Left lung (tissue), 10 donors: Measurements from ENCODE around the gene CACNA2D3. TPM values are rescaled to one million over a fixed set of nuclear protein-coding genes. Genes with fewer than 3 reads are reported as not detected.

Experiments
- ATAC-seq: fragments of 200-7000 bp; cut with Tn5 transposase; one replicate; pipeline ENCODE4 v1.9.1; 2020; ENCODE audit warnings: moderate library complexity
- DNase-seq, 4 donors: peaks; one replicate each; pipeline ENCODE4 v3.0.0-alpha.2; 2013 to 2020
- H3K27ac ChIP-seq, 2 donors: fragments of 200-600 bp; sonication (generic) in 1 of 2; one replicate each; pipeline versions ENCODE4 v1.5.0 to v1.8.0; 2020 to 2021
- H3K27me3 ChIP-seq, 2 donors: fragments of 200-600 bp; sonication (generic) in 1 of 2; one replicate each; pipeline versions ENCODE4 v1.5.0 to v1.8.0; 2020 to 2021
- H3K36me3 ChIP-seq, 2 donors: fragments of 200-600 bp; sonication (generic) in 1 of 2; one replicate each; pipeline versions ENCODE4 v1.5.0 to v1.8.0; 2020 to 2021
- H3K4me1 ChIP-seq, 2 donors: fragments of 200-600 bp; one replicate each; pipeline ENCODE4 v1.8.0; 2021
- H3K4me3 ChIP-seq, 2 donors: fragments of 200-600 bp; sonication (generic) in 1 of 2; one replicate each; pipeline versions ENCODE4 v1.5.0 to v1.8.0; 2020 to 2021; ENCODE audit warnings: mild to moderate bottlenecking in 1 of 2
- H3K9me3 ChIP-seq, 2 donors: fragments of 200-600 bp; sonication (generic) in 1 of 2; one replicate each; pipeline versions ENCODE4 v1.5.0 to v1.8.0; 2020 to 2021
- intact Hi-C, 2 donors: fragments of 100-400 bp; cut with DNase I; formaldehyde crosslinking; loops; one replicate each; pipeline versions ENCODE4 v1.11.2 to v1.14.2; 2022
- polyA plus RNA-seq, 6 donors: library from polyadenylated mRNA; unstranded; fragments of 120-200 nt; gene quantifications; one replicate each; pipeline ENCODE4 v1.2.1, GENCODE V29; 2013; ENCODE audit not compliant: insufficient read length in 6 of 6
- total RNA-seq, 2 donors: library from RNA; stranded (reverse); fragmentation: NEBNext Ultra II Directional; extraction: Animal tissue kit (Norgen Biotek cat#: 25700); gene quantifications; one replicate each; pipeline ENCODE4 v1.2.1, GENCODE V29; 2021
- TF ChIP-seq, protein P1 (sequence below), 2 donors: fragments of 200-600 bp; sonication (generic) in 1 of 2; IDR thresholded peaks; one replicate each; pipeline versions ENCODE4 v1.5.0 to v1.8.0; 2021; ENCODE audit warnings: antibody characterized with exemption in 2 of 2
- donor health status: DM: no; HTN: yes; CAD: no.
- donor health status: DM: no; HTN: no; CAD: no.

Gene CACNA2D3
- total and polyA plus RNA-seq, 8 donors = 1.1 to 2.7 (median 1.5) TPM

DNA sequence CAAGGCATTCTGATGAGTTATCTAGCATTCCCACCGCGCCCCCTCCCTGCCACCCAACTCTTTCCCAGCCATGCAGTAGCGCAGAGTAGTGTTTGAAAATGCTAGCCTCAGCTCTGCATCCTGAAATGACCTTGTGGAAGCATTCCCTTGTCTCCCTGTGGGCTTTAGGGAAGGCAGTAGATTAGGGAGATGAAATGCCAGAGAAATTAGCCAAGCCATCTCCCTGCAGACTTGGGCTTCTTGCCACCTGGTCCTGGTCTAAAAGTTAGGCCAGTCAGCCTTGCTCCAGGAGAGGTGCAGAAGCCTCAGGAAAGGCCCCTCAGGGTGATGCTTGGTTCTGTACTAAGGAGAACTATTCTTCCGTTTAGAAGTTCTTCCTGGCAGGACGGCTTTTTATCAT is 231.2 kb downstream of the CACNA2D3 start:
- H3K4me3 ChIP-seq = no peak overlapping the region
- intact Hi-C loops = no loop called here
- no peaks in the 10 kb centered on the region for H3K27me3 ChIP-seq
- ATAC-seq (no peak), DNase-seq (no peak)
- TF ChIP-seq, protein P1, sequence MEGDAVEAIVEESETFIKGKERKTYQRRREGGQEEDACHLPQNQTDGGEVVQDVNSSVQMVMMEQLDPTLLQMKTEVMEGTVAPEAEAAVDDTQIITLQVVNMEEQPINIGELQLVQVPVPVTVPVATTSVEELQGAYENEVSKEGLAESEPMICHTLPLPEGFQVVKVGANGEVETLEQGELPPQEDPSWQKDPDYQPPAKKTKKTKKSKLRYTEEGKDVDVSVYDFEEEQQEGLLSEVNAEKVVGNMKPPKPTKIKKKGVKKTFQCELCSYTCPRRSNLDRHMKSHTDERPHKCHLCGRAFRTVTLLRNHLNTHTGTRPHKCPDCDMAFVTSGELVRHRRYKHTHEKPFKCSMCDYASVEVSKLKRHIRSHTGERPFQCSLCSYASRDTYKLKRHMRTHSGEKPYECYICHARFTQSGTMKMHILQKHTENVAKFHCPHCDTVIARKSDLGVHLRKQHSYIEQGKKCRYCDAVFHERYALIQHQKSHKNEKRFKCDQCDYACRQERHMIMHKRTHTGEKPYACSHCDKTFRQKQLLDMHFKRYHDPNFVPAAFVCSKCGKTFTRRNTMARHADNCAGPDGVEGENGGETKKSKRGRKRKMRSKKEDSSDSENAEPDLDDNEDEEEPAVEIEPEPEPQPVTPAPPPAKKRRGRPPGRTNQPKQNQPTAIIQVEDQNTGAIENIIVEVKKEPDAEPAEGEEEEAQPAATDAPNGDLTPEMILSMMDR (IDR thresholded peaks at IDR 0.05) = no peak
- H3K9me3 ChIP-seq = no peaks in the 10 kb centered on the region
- H3K4me1 ChIP-seq = no peaks in the 10 kb centered on the region
- H3K27ac ChIP-seq = no peak overlapping the region
- no peaks in the 10 kb centered on the region for H3K36me3 ChIP-seq

DNA sequence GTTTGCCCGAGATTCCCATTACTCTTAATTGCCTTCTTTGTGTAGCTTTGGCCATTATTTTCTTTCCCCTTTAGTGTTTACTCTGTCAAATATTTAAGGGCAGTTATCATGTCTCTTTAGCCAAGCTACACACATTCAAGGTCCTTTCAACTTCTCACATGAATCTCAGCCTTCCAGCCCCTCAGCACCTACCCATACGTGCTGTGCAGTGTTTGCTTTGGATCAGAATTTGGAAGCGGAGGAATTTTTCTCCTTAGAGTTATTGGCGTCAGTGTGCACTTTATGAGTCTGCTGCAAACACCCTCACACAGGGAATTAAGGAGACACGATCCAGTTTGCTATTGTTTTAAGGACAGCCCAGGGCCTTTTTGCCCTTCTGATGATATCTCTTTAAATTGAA is 231.6 kb downstream of the CACNA2D3 start:
- Histone ChIP-seq H3K4me1 (no peaks in the 10 kb centered on the region), H3K27ac (no peak overlapping the region), H3K27me3 (no peaks in the 10 kb centered on the region), H3K9me3 (no peaks in the 10 kb centered on the region), H3K36me3 (no peaks in the 10 kb centered on the region), H3K4me3 (no peak overlapping the region)
- no peak for ATAC-seq
- intact Hi-C loops = no loop called here
- TF ChIP-seq, protein P1 (IDR thresholded peaks at IDR 0.05) = no peak
- no peak for DNase-seq

DNA sequence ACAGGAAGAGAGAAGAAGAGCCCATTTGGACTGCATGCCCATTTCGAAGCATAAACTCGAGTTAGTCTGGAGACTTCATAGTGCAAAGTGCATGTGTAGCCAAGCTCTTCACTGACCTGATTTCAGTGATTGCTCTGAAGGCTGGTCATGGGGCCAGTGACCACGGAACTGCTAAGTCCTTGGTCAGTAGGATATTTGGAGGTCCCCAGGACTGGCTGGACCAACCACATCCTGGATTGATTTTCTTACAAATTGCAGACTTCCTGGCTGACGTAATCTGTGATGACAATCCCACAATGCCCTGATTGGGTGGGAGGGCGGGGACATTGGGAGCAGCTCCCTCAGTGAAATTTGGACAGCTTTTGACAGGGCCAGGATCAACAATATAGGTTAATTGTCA is 233.4 kb downstream of the CACNA2D3 start:
- intact Hi-C loops = no loop called here
- no peaks in the 10 kb centered on the region for H3K4me1 ChIP-seq

DNA sequence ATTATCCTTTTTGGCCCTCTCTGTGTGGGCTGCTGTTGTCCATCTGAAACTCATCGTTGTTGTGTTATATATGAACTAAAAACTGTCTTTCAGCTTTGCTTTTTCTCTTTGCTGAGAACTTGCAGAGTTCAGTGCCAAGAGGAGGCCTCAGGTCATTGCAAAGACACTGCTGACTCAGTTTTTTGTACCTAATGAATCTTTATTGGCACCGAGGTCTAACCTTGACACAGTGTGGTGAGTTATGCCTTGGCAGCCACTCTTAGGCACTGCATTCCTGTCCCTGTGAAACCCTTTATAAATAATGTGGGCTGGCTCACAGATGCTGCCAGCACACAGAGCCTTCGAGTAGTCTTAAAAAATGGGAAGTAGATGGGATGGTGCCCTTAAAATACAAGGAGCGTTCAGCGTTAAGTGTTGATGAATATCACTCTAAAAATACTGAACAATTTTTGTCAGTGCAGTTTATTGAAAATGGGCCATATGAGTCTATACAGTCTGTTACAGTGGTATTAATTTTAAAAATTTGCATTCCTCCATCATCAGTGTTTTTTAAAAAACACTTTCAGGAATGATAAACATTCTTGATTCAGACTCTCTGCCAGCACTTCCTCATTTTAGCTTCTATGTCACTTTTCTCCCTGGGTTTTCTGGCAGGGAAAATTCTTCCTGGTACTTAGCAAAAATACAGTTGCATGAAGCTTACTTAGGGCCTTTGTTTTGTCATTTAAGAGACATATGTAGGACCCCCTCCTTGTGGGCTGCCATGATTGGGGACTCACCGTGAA is 234.1 kb downstream of the CACNA2D3 start:
- TF ChIP-seq, protein P1 (IDR thresholded peaks at IDR 0.05) = no peak
- ATAC-seq (peak; percentile 44), DNase-seq (peak in 2 of 4 donors; percentile 41 to 56)
- Histone ChIP-seq H3K4me1 (no peaks in the 10 kb centered on the region), H3K27ac (no peak overlapping the region), H3K36me3 (no peaks in the 10 kb centered on the region), H3K27me3 (no peaks in the 10 kb centered on the region), H3K4me3 (no peak overlapping the region), H3K9me3 (no peaks in the 10 kb centered on the region)
- intact Hi-C loops = no loop called here

More for the DNA sequence above, 233.4 kb downstream of the CACNA2D3 start:
- DNase-seq (no peak), ATAC-seq (no peak)
- TF ChIP-seq, protein P1 (IDR thresholded peaks at IDR 0.05) = no peak
- H3K4me3 ChIP-seq = no peak overlapping the region
- H3K27ac ChIP-seq = no peak overlapping the region
- H3K27me3 ChIP-seq = no peaks in the 10 kb centered on the region
- no peaks in the 10 kb centered on the region for H3K36me3 ChIP-seq
- H3K9me3 ChIP-seq = no peaks in the 10 kb centered on the region

DNA sequence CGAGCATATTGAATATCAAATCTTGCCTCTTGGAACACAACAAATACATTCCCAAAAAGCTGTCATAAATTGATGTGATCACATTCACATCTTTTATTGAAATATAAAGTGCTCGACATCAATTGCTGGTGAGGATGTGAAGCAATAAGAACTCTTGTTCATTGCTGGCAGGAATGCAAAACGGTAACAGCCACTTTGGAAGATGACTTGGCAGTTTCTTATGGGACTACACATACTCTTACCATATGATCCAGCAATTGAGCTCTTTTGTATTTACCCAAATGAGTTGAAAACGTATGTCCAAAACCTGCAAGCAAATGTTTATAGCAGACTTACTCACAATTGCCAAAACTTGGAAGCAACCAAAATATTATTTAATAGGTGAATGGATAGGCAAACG is 234.9 kb downstream of the CACNA2D3 start:
- H3K27ac ChIP-seq = no peak overlapping the region
- no peaks in the 10 kb centered on the region for H3K27me3 ChIP-seq
- H3K4me1 ChIP-seq = no peaks in the 10 kb centered on the region
- no peak overlapping the region for H3K4me3 ChIP-seq
- DNase-seq = no peak
- intact Hi-C loops = no loop called here
- no peaks in the 10 kb centered on the region for H3K9me3 ChIP-seq
- no peak for ATAC-seq
- H3K36me3 ChIP-seq = no peaks in the 10 kb centered on the region
- TF ChIP-seq, protein P1 (IDR thresholded peaks at IDR 0.05) = no peak
